GM12878 (cell line): ENCODE measurements around the gene GPRC5B.

Source experiments
- BMI1 ChIP-seq: fragments of 450-650 bp; IDR thresholded peaks from 2 replicates; pipeline ENCODE4 v1.6.1; 2016; ENCODE audit warnings: mild to moderate bottlenecking, moderate library complexity, borderline replicate concordance
- CTCF ChIP-seq, 3 experiments: IDR thresholded peaks in 2 of 3; conservative IDR thresholded peaks in 1 of 3; 2 replicates each; pipeline ENCODE4 v1.5.1; 2011; ENCODE audit warnings: low read depth in 3 of 3, low read length in 3 of 3, mild to moderate bottlenecking in 3 of 3, control low read depth in 2 of 3, moderate library complexity in 2 of 3, inconsistent platforms in 1 of 3, mixed read lengths in 1 of 3; ENCODE audit not compliant: control insufficient read depth in 2 of 3, insufficient read depth in 1 of 3; ENCODE audit errors: extremely low read depth in 1 of 3
- EZH2 ChIP-seq: IDR thresholded peaks from 2 replicates; pipeline ENCODE4 v1.6.1; 2012; ENCODE audit warnings: low read depth, mild to moderate bottlenecking, control low read depth, inconsistent platforms, low read length, borderline replicate concordance; ENCODE audit not compliant: control insufficient read depth
- MAX ChIP-seq: IDR thresholded peaks from 2 replicates; pipeline ENCODE4 v1.6.1; 2012; ENCODE audit warnings: low read depth, low read length, improper control_type of control experiment

- TF ChIP-seq CTCF (IDR thresholded peaks at IDR 0.05 in 2 of 3, conservative IDR thresholded peaks at IDR 0.05 in 1 of 3; ENCODE audit: control insufficient read depth in 2 of 3, extremely low read depth in 1 of 3, insufficient read depth in 1 of 3, low read depth in 3 of 3, low read length in 3 of 3) (no peak), MAX (no peak), EZH2 (no peak), BMI1 (no peak)
Measured at GRCh38 chr16:19844945-19845641, 39.6 kb downstream of the GPRC5B start.
